GM12801 (cell line): ENCODE measurements around the gene PTAFR.

Source experiments
- CTCF ChIP-seq: IDR thresholded peaks from one replicate; pipeline ENCODE4 v1.5.1; 2011; ENCODE audit warnings: control low read depth; ENCODE audit not compliant: insufficient read length; ENCODE audit errors: extremely low read depth

PTAFR gene

GRCh38 chr1:28150125-28150780 is 26.2 kb downstream of the PTAFR start:
- TF ChIP-seq CTCF: no peak

- TF ChIP-seq CTCF: no peak
These were observed 27.7 kb downstream of the PTAFR start for GRCh38 chr1:28148880-28149195.

GRCh38 chr1:28147264-28148094 is 29.0 kb downstream of the PTAFR start:
- no peak for TF ChIP-seq CTCF

GRCh38 chr1:28145728-28146127 is 30.8 kb downstream of the PTAFR start:
- TF ChIP-seq CTCF: no peak

GRCh38 chr1:28144203-28145135 is 32.0 kb downstream of the PTAFR start:
- TF ChIP-seq CTCF: no peak

GRCh38 chr1:28143496-28144202 is 32.8 kb downstream of the PTAFR start:
- TF ChIP-seq CTCF: no peak
